Activated naive CD4-positive, alpha-beta T cell treated with anti-CD3 and anti-CD28 coated beads, Interleukin-2, amount 50 U/mL, for 16 hours (primary cell): Measurements from ENCODE around the gene C6orf52.

Source experiments
- DNase-seq: peaks from one replicate; pipeline ENCODE4 v3.0.0-alpha.2; 2020

Gene C6orf52

DNA sequence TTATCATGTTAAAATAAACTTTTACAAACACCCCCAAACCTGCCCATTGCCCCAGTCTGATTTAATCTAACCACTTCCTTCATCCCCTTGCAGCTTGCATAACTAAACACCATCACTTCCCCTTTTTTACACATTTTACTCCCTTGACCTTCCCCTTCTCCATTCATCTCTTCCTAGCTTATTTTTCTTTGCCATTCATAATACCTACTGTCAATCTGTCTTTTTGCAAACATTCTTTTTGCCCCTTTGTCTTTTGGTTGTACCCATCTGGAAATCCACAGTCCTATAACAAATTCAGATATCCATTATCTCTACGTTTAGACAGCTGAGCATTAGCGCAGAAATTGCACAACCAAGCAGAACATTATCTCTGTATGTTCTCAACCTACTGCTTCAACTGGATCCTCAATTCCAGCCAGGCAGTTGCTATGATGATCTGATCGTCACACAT lies 51.2 kb downstream of the C6orf52 start:
- DNase-seq = no peak

DNA sequence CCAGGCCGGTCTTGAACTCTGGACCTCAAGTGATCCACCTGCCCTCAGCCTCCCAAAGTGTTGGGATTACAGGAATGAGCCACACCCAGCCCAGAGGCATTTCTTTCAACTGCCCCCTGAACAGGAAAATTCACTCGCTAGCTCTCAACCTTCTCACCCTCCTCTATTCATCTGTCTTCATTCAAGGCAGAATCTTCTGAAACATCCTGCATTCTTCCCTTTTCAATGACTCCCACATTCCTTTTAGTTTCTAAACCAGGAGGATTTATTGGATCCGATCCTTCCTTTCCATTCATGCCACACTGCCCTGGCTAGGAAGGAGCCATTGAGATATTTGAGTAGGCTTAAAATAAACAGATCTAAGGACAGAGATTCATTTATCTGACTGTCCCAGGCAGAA lies 52.9 kb downstream of the C6orf52 start:
- DNase-seq = no peak

DNA sequence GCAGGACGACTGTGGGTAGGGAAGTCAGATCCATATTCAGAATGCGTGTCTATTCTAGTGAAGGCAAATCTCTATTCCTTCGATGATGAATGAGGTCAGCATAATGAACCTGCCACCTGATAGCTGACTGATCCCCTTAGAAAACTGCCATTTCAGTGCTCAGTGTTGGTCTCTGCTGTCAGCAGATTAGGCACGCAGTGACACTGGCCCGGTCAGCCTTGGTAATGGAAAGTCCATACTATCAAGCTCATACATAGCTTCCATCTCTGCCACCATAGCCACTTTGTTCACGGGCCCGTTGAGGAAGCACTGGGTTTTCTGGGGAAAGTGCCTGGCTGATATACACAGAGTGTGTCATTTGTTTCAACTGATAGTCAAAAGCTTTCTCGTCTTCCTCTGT lies 54.0 kb downstream of the C6orf52 start:
- no peak for DNase-seq

DNA sequence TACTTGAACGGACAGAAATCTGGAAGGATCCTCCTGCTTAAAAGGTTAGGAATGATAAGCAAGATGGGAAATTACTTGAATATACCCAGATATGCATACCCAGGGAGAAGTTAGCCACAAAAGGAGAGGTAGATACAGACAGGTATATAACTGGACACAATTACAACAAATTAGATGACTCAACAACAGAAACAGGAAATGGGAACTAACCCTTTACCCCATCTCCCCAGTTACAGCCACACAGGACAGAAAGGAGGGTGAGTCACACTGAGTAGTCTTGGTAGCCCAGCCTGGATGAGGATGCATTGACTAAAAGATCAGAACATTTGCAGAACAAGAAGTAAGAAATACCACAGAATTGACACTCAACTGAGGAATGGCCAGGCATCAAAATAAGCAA lies 61.2 kb downstream of the C6orf52 start:
- no peak for DNase-seq

DNA sequence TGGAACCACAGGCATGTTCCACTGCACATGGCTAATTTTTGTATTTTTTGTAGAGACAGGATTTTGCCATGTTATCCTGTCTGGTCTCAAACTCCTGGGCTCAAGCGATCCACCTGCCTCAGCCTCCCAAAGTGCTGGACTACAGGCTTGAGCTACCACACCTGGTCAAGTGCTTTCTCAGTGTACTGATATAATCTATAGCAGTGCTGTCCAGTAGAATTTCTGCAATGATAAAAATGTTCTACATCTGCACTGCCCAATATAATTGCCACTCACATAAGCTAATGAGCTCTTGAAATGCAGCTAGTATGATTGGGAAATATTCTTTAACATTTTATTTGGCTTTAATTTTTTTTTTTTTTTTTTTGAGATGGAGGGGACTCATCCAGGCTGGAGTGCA lies 64.2 kb downstream of the C6orf52 start:
- no peak for DNase-seq

DNA sequence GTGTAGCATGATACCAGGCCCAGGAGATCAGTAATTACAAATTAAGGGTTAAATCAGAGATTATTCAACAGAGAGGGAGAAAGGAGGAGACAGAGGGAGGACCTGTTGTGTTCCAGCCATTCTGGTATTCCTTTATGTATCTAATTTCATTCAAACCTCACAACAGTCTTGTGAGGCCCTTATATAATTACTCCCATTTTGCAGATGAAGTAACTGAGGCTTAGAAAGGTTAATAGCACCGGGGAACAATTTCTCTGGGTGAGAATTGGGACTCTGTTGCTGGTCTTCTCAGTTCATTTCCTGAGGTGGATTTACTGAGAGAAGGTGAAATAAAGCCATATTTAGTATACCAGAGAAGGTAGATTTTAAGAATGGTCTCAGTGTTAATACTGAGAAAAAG lies 66.6 kb downstream of the C6orf52 start:
- no peak for DNase-seq

DNA sequence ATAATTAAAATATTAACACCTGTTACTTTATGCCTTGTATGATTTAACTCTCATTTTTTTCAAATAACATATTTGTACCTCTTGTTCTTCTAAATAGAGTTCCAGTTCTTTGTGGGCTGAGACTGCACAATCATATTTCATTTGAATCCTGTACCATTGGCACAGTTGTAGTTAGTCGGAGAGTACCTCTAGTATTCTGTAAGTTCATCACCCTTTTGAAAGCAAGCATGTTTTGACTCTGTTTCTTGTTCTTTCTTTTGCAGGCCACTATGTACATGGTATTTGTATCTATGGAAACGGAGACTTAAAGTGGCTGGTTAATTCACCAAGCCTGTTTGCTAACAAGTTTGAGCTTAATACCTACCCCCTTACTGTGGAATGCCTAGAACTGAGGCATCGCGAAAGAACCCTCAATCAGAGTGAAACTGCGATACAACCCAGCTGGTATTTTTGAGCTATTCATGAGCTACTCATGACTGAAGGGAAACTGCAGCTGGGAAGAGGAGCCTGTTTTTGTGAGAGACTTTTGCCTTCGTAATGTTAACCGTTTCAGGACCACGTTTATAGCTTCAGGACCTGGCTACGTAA lies 68.2 kb downstream of the C6orf52 start:
- no peak for DNase-seq

DNA sequence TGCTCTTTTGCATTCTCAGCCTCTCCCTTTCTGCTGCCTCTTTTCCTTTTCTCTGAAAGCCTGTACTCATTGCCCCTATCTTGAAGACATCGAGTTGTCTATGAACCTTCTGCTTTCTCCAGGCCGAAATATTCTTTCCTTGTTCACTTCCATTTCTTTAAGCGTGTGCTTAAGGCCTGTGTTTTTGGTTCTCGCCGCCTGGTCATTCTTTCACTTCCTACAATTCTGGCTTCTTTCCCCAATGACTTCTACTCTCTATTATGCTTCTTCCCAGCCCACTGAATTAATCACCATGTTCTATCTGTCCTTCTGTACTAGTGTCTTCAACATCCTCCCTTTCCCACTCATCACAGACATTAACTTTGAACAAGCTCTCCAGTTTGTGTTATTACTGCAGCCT lies 69.6 kb downstream of the C6orf52 start:
- no peak for DNase-seq

DNA sequence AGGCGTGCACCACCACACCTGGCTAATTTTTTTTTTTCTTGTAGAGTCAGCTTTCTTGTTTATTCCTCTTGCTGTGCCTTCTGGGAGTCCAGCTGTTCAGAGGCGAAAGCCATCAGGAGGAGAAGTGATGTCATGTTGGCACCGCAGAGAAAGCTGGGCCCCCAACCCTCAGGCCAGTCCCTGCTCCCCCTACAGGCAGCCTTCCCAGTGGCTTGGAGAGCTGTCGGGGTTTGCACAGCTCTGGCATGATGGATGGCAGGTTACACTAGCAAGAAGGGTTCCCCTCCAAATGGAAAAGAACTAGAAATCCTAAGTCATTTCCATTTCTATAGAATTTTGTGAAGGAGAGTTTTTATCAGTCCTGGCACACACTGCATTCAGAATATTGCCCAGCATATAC lies 72.6 kb downstream of the C6orf52 start:
- no peak for DNase-seq
